Measurements from ENCODE around the gene TLE1.
A peak's percentile ranks its signal among the peaks of the same experiment; 100 is the strongest.
"Not testable (repeated sequence)": the region's sequence is repeated elsewhere in the genome, so short reads cannot be mapped to it uniquely, and the experiment has no call there.

The TLE1 gene

GRCh38 chr9:81689343-81690175 is at the start of gene TLE1:
Gene TLE1, minus strand, starts transcription at chr9:81689547. Its CDS starts 1,307 bp downstream, at chr9:81688240.
- peak; percentile 95 for DNase-seq (ENCODE audit: low read depth)

- DNase-seq (ENCODE audit: low read depth): peak; percentile 50
Measured at GRCh38 chr9:81737871-81738507, 48.6 kb upstream of the TLE1 start.

- DNase-seq (ENCODE audit: low read depth): not testable (repeated sequence)
Measured at GRCh38 chr9:81730498-81730897, 41.2 kb upstream of the TLE1 start.

- DNase-seq (ENCODE audit: low read depth): no peak
Measured at GRCh38 chr9:81729135-81729534, 39.8 kb upstream of the TLE1 start.

- DNase-seq (ENCODE audit: low read depth): no peak
Measured at GRCh38 chr9:81724242-81724889, 35.0 kb upstream of the TLE1 start.

- DNase-seq (ENCODE audit: low read depth): no peak
Measured at GRCh38 chr9:81722277-81722676, 32.9 kb upstream of the TLE1 start.

- no peak for DNase-seq (ENCODE audit: low read depth)
Measured at GRCh38 chr9:81720450-81721086, 31.2 kb upstream of the TLE1 start.

- DNase-seq (ENCODE audit: low read depth): no peak
Measured at GRCh38 chr9:81719972-81720371, 30.6 kb upstream of the TLE1 start.

- DNase-seq (ENCODE audit: low read depth): no peak
Measured at GRCh38 chr9:81718244-81718643, 28.9 kb upstream of the TLE1 start.

GRCh38 chr9:81717747-81718077 is 28.4 kb upstream of the TLE1 start:
- no peak for DNase-seq (ENCODE audit: low read depth)

GRCh38 chr9:81717061-81717746 is 27.9 kb upstream of the TLE1 start:
- DNase-seq (ENCODE audit: low read depth): no peak

- no peak for DNase-seq (ENCODE audit: low read depth)
Measured at GRCh38 chr9:81716409-81716808, 27.1 kb upstream of the TLE1 start.

- DNase-seq (ENCODE audit: low read depth): no peak
Measured at GRCh38 chr9:81705578-81705977, 16.2 kb upstream of the TLE1 start.

- no peak for DNase-seq (ENCODE audit: low read depth)
Measured at GRCh38 chr9:81694541-81694940, 5.2 kb upstream of the TLE1 start.

- no peak for DNase-seq (ENCODE audit: low read depth)
Measured at GRCh38 chr9:81693671-81694378, 4.5 kb upstream of the TLE1 start.

GRCh38 chr9:81690251-81690851 is 1.0 kb upstream of the TLE1 start:
- no peak for DNase-seq (ENCODE audit: low read depth)

- not testable (repeated sequence) for DNase-seq (ENCODE audit: low read depth)
Measured at GRCh38 chr9:81689093-81689342, 329 bp downstream of the TLE1 start.

- not testable (repeated sequence) for DNase-seq (ENCODE audit: low read depth)
Measured at GRCh38 chr9:81688262-81689092, 870 bp downstream of the TLE1 start.

- no peak for DNase-seq (ENCODE audit: low read depth)
Measured at GRCh38 chr9:81687521-81688261, 1.7 kb downstream of the TLE1 start.
